Lower lobe of right lung (tissue), 2 donors: ENCODE results near the gene SLC1A2. TPM values are rescaled to one million over a fixed set of nuclear protein-coding genes. Genes with fewer than 3 reads are reported as not detected.

ENCODE experiments used
- ATAC-seq, 2 donors: fragments of 200-7000 bp; cut with Tn5 transposase; one replicate each; pipeline ENCODE4 v1.9.1; 2020 to 2022; ENCODE audit warnings: mild to moderate bottlenecking in 2 of 2, moderate library complexity in 2 of 2
- DNase-seq: peaks from one replicate; pipeline ENCODE4 v3.0.0-alpha.2; 2020
- H3K27ac ChIP-seq: fragments of 200-600 bp; one replicate; pipeline ENCODE4 v1.8.0; 2022
- H3K27me3 ChIP-seq: fragments of 200-600 bp; one replicate; pipeline ENCODE4 v1.8.0; 2022; ENCODE audit warnings: low read depth
- H3K36me3 ChIP-seq: fragments of 200-600 bp; one replicate; pipeline ENCODE4 v1.8.0; 2022; ENCODE audit warnings: mild to moderate bottlenecking
- H3K4me1 ChIP-seq: fragments of 200-600 bp; one replicate; pipeline ENCODE4 v1.8.0; 2022
- H3K4me3 ChIP-seq: fragments of 200-600 bp; one replicate; pipeline ENCODE4 v1.8.0; 2022; ENCODE audit warnings: mild to moderate bottlenecking
- H3K9me3 ChIP-seq: fragments of 200-600 bp; one replicate; pipeline ENCODE4 v1.8.0; 2022
- CTCF ChIP-seq: fragments of 200-600 bp; IDR thresholded peaks from one replicate; pipeline ENCODE4 v1.8.0; 2022; ENCODE audit warnings: antibody characterized with exemption, mild to moderate bottlenecking
- intact Hi-C: fragments of 100-400 bp; cut with DNase I; formaldehyde crosslinking; loops from one replicate; pipeline ENCODE4 v1.11.0; 2022
- long read RNA-seq: library from polyadenylated mRNA; unstranded; transcript quantifications from one replicate; pipeline ENCODE4 v2.0.0, GENCODE V29; 2021
- total RNA-seq: library from RNA; stranded (reverse); fragmentation: NEBNext Ultra II Directional; extraction: Animal tissue kit (Norgen Biotek cat#: 25700); gene quantifications from one replicate; pipeline ENCODE4 v1.2.1, GENCODE V29; 2021
- donor health status: DM: no; HTN: yes; CAD: no; lungs with severe emphysema.

SLC1A2 gene
- total RNA-seq = 3.4 TPM
- long read RNA-seq, partial matches to known transcripts = 0 of 2 reads
- long read RNA-seq, other reads (novel, unspliced or antisense) = 2 of 2 reads

DNA sequence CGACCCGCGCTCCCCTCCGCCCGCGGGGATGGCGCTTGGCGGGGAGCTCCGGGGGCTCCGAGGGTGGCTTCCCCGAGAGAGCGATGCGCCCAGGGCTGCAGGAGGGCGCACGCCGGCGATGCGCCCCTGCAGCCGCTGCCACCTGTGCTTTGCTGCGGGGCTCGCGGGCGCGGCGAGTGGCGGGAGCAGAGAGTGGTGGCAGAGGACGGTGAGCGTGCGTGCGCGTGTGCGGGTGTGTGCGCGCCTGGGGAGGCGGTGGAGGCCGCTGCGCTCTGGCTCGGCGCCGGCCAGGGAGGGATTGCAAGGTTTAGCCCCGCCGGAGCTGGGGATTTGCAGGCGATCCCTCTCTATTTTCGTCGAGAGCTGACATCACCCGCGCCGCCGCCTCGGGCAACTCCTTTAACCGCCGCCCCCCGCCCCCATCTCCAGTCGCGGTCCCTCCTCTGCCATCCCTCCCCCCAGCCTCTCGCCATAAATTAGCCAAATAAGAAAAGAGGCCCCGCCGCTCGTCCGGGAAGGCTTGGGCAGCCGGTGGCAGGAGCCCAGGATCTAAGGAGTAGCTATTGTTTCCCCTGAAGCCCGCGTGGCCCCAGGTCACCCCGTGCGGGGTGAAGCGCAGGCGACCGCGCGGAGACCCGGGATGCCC lies at the start of gene SLC1A2:
Gene SLC1A2 (minus strand): TSS at position 375 of the 646 bp plus-strand sequence. CDS start 592 bp downstream, outside the sequence.
- peaks cover 19% of the 10 kb centered on the region for H3K4me1 ChIP-seq
- H3K27ac ChIP-seq = no peak within 1 kb of the TSS
- H3K27me3 ChIP-seq = peaks cover 51% of the 10 kb centered on the region
- intact Hi-C loops = no loop called here
- TF ChIP-seq CTCF = no peak
- peak; percentile 43 for DNase-seq
- peak within 1 kb of the TSS; percentile 54 for H3K4me3 ChIP-seq
- peak; percentile 53 to 60 for ATAC-seq
- no peaks in the 10 kb centered on the region for H3K36me3 ChIP-seq
- no peaks in the 10 kb centered on the region for H3K9me3 ChIP-seq

GRCh38 chr11:35466058-35466457 lies 46.7 kb upstream of the SLC1A2 start:
- no peaks in the 10 kb centered on the region for H3K9me3 ChIP-seq

GRCh38 chr11:35464308-35464707 lies 45.0 kb upstream of the SLC1A2 start:
- DNase-seq = no peak
- H3K36me3 ChIP-seq = no peaks in the 10 kb centered on the region

More at GRCh38 chr11:35466058-35466457, 46.7 kb upstream of the SLC1A2 start:
- H3K27me3 ChIP-seq = no peaks in the 10 kb centered on the region
- intact Hi-C loops = no loop called here
- ATAC-seq (no peak), DNase-seq (no peak)
- TF ChIP-seq CTCF = no peak
- H3K36me3 ChIP-seq = no peaks in the 10 kb centered on the region
- no peaks in the 10 kb centered on the region for H3K4me1 ChIP-seq
- H3K4me3 ChIP-seq = no peak overlapping the region
- H3K27ac ChIP-seq = no peak overlapping the region

DNA sequence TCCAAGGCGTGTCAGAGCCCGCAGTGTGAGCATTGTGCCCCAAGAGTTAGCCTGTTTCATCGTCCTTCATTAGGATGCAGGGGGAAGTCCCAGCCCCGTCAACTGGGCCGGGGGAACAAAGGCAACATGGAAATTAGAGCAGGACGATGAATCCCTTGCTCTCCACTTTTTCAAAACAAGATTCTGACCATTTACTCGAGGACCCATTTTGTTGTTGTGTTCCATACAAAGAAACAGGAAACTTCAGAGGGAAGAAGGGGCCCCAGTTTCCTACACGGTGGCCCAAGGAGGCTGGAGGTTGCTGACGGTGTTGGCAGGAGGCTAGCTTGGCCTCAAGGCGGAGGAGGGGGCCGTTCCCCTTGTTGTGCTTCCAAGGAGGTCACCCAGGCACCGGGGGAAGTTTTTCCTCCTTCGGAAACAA lies 44.0 kb upstream of the SLC1A2 start:
- DNase-seq (no peak), ATAC-seq (no peak)
- Histone ChIP-seq H3K36me3 (no peaks in the 10 kb centered on the region), H3K27ac (no peak overlapping the region), H3K27me3 (no peaks in the 10 kb centered on the region), H3K4me3 (no peak overlapping the region), H3K4me1 (no peaks in the 10 kb centered on the region), H3K9me3 (no peaks in the 10 kb centered on the region)
- no peak for TF ChIP-seq CTCF
- intact Hi-C loops = no loop called here

More at GRCh38 chr11:35464308-35464707, 45.0 kb upstream of the SLC1A2 start:
- no peaks in the 10 kb centered on the region for H3K9me3 ChIP-seq
- H3K27me3 ChIP-seq = no peaks in the 10 kb centered on the region
- H3K4me3 ChIP-seq = no peak overlapping the region
- TF ChIP-seq CTCF = no peak
- ATAC-seq = no peak
- no peaks in the 10 kb centered on the region for H3K4me1 ChIP-seq
- intact Hi-C loops = no loop called here
- no peak overlapping the region for H3K27ac ChIP-seq

DNA sequence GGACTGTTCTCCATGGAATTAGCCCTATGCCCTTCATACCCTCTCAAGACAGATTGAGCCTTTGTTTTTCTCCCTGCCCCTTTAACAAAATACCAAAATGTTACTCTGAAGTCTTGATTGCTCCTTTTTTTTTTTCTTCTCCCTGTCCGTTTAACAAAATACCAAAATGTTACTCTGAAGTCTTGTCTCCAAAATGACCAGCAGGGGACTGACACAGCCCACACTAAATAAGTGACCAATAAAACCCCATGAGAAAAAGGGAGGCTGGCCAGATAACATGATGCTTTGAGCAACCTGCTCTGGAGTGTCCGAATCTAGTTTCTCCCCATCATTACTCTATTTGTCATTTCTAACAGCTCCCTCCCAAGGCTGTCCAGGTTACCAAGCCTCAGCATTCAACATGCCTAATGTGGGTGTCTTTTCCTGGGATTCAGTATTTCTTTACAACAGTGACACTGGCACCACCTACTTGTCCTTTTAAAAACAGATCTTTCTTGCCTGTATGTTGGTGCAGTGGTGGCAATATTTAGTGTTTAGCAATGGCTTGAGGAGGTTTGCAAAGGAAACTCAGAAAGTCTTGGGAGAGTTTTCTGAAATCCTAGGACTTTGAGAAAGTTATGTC lies 42.7 kb upstream of the SLC1A2 start:
- ATAC-seq = no peak

More for the DNA sequence above, 42.7 kb upstream of the SLC1A2 start:
- no peaks in the 10 kb centered on the region for H3K27me3 ChIP-seq
- TF ChIP-seq CTCF = no peak
- DNase-seq = no peak
- no peaks in the 10 kb centered on the region for H3K9me3 ChIP-seq
- no peak overlapping the region for H3K4me3 ChIP-seq
- H3K27ac ChIP-seq = no peak overlapping the region
- no peaks in the 10 kb centered on the region for H3K36me3 ChIP-seq
- H3K4me1 ChIP-seq = no peaks in the 10 kb centered on the region
- intact Hi-C loops = no loop called here
